Esophagus squamous epithelium (tissue), 4 donors: ENCODE results near the gene EGFLAM.
A peak's percentile ranks its signal among the peaks of the same experiment; 100 is the strongest.

Source experiments
- POLR2A ChIP-seq, 4 donors: fragments of 450-650 bp; IDR thresholded peaks; one replicate each; pipeline ENCODE4 v1.6.1; 2017; ENCODE audit warnings: antibody characterized with exemption in 4 of 4, mild to moderate bottlenecking in 4 of 4, moderate library complexity in 3 of 4
- TF ChIP-seq, protein P1 (sequence below), 6 experiments: fragments of 450-650 bp in 4 of 6; fragments of 200-600 bp in 2 of 6; sonication (generic) in 2 of 6; IDR thresholded peaks; one replicate each; pipeline ENCODE4 v1.5.1; 2016 to 2019; ENCODE audit warnings: antibody characterized with exemption in 6 of 6, mild to moderate bottlenecking in 4 of 6, moderate library complexity in 4 of 6

GRCh38 chr5:38265546-38266179 lies 7.3 kb downstream of the EGFLAM start:
- TF ChIP-seq, protein P1, sequence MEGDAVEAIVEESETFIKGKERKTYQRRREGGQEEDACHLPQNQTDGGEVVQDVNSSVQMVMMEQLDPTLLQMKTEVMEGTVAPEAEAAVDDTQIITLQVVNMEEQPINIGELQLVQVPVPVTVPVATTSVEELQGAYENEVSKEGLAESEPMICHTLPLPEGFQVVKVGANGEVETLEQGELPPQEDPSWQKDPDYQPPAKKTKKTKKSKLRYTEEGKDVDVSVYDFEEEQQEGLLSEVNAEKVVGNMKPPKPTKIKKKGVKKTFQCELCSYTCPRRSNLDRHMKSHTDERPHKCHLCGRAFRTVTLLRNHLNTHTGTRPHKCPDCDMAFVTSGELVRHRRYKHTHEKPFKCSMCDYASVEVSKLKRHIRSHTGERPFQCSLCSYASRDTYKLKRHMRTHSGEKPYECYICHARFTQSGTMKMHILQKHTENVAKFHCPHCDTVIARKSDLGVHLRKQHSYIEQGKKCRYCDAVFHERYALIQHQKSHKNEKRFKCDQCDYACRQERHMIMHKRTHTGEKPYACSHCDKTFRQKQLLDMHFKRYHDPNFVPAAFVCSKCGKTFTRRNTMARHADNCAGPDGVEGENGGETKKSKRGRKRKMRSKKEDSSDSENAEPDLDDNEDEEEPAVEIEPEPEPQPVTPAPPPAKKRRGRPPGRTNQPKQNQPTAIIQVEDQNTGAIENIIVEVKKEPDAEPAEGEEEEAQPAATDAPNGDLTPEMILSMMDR (IDR thresholded peaks at IDR 0.05) = peak; percentile 25 to 69 (median 50)
- TF ChIP-seq POLR2A (IDR thresholded peaks at IDR 0.05) = no peak
